ENCODE measurements around the gene SERPINE2. TPM values are rescaled to one million over a fixed set of nuclear protein-coding genes. Genes with fewer than 3 reads are reported as not detected.

The SERPINE2 gene
- total RNA-seq, 4 donors from 2014 or later, result 7.0 to 16.5 (median 10.0) TPM

DNA sequence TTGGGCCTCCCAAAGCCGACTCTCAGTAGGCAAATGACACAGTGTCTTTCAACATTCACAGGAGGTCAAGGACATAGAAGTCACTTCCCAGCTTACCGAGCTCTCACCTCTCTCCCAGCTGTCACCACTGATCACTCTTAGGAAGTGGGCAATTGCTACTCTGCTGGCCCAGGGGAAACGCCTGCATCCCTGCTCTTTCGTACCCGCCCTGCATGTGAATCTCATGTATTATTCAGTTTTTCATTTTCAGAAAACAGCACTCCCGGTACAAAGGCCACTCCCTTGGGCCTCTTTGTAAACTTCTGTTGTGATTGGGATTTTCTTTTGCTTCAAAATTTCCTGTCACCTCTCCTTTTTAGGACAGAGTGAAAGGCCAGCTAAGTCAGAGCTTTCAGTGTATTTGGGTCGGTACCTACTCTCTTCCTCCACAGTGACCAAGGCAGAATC is 66.4 kb downstream of the SERPINE2 start:
- H3K27me3 ChIP-seq, result no peaks in the 10 kb centered on the region
- H3K9me3 ChIP-seq, result no peaks in the 10 kb centered on the region
- no peak overlapping the region for H3K27ac ChIP-seq
- peaks cover 8% of the 10 kb centered on the region for H3K36me3 ChIP-seq
- H3K4me1 ChIP-seq, result no peaks in the 10 kb centered on the region
- no peak for TF ChIP-seq POLR2AphosphoS5 (IDR thresholded peaks at IDR 0.05)
- no peak for TF ChIP-seq POLR2A (IDR thresholded peaks at IDR 0.05)
- no peak for TF ChIP-seq EP300 (IDR thresholded peaks at IDR 0.05)
- no peak for TF ChIP-seq CTCF (IDR thresholded peaks at IDR 0.05)
- no peak overlapping the region for H3K4me3 ChIP-seq
- no peak for DNase-seq (ENCODE audit: low spot score in 2 of 2)
- 75% methylated on average over 7 of the region's 7 CpGs for WGBS

DNA sequence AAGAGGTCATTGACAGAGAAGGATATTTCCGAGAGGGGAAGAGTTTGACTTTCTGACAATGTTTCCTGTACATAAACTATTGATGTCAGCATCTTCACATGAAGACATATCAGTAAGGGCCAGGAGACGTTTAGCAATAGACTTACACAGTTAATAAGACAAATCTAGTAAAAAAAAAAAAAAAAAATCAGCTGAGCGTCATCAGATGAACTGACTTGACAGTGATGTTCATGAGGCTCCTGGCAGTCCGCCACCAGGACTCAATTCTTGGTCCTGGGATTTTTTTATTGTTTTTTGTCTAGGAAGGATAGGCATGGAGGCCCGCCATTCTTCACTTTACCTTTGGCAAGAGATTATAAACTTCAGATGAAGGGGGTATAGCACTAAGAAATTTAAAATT is 67.4 kb downstream of the SERPINE2 start:
- no peaks in the 10 kb centered on the region for H3K27me3 ChIP-seq
- TF ChIP-seq POLR2A (IDR thresholded peaks at IDR 0.05), result no peak
- TF ChIP-seq POLR2AphosphoS5 (IDR thresholded peaks at IDR 0.05), result no peak
- TF ChIP-seq CTCF (IDR thresholded peaks at IDR 0.05), result no peak
- TF ChIP-seq EP300 (IDR thresholded peaks at IDR 0.05), result no peak
- H3K27ac ChIP-seq, result no peak overlapping the region
- no peak overlapping the region for H3K4me3 ChIP-seq
- WGBS, result 84% methylated on average over 5 of the region's 5 CpGs
- H3K36me3 ChIP-seq, result peaks cover 18% of the 10 kb centered on the region
- H3K4me1 ChIP-seq, result no peaks in the 10 kb centered on the region
- DNase-seq (ENCODE audit: low spot score in 2 of 2), result no peak
- no peaks in the 10 kb centered on the region for H3K9me3 ChIP-seq

GRCh38 chr2:223970343-223971128 is 68.5 kb downstream of the SERPINE2 start:
- DNase-seq (ENCODE audit: low spot score in 2 of 2), result no peak
- H3K4me1 ChIP-seq, result no peaks in the 10 kb centered on the region
- peaks cover 27% of the 10 kb centered on the region for H3K36me3 ChIP-seq
- H3K27me3 ChIP-seq, result no peaks in the 10 kb centered on the region
- 68% methylated on average over 8 of the region's 8 CpGs for WGBS
- no peak overlapping the region for H3K4me3 ChIP-seq
- no peaks in the 10 kb centered on the region for H3K9me3 ChIP-seq
- H3K27ac ChIP-seq, result no peak overlapping the region
- no peak for TF ChIP-seq POLR2AphosphoS5 (IDR thresholded peaks at IDR 0.05)
- peak; percentile 81 to 82 for TF ChIP-seq CTCF (IDR thresholded peaks at IDR 0.05)
- no peak for TF ChIP-seq EP300 (IDR thresholded peaks at IDR 0.05)

GRCh38 chr2:223969856-223970255 is 69.2 kb downstream of the SERPINE2 start:
- TF ChIP-seq EP300 (IDR thresholded peaks at IDR 0.05) (no peak), CTCF (IDR thresholded peaks at IDR 0.05) (no peak), POLR2A (IDR thresholded peaks at IDR 0.05) (no peak), POLR2AphosphoS5 (IDR thresholded peaks at IDR 0.05) (no peak)
- Histone ChIP-seq H3K27me3 (no peaks in the 10 kb centered on the region), H3K27ac (no peak overlapping the region), H3K4me3 (no peak overlapping the region), H3K4me1 (no peaks in the 10 kb centered on the region), H3K9me3 (no peaks in the 10 kb centered on the region), H3K36me3 (peaks cover 31% of the 10 kb centered on the region)
- WGBS, result 97% methylated on average over 1 of the region's 1 CpG
- DNase-seq (ENCODE audit: low spot score in 2 of 2), result no peak

GRCh38 chr2:223969315-223969714 is 69.8 kb downstream of the SERPINE2 start:
- 65% methylated on average over 3 of the region's 3 CpGs for WGBS
- Histone ChIP-seq H3K27ac (no peak overlapping the region), H3K4me1 (no peaks in the 10 kb centered on the region), H3K9me3 (no peaks in the 10 kb centered on the region), H3K27me3 (no peaks in the 10 kb centered on the region), H3K36me3 (peaks cover 35% of the 10 kb centered on the region), H3K4me3 (no peak overlapping the region)
- TF ChIP-seq POLR2A (IDR thresholded peaks at IDR 0.05) (no peak), EP300 (IDR thresholded peaks at IDR 0.05) (no peak)
- DNase-seq (ENCODE audit: low spot score in 2 of 2), result no peak
